BJ (cell line): Measurements from ENCODE around the gene EPS15. TPM values are rescaled to one million over a fixed set of nuclear protein-coding genes. Genes with fewer than 3 reads are reported as not detected.

Experiments used
- CTCF ChIA-PET: fragments of 350-600 bp; formaldehyde crosslinking; extraction: SDS; loops from one replicate; lab custom pipeline; 2021; ENCODE audit warnings: antibody characterized with exemption, inconsistent platforms; lab: Yijun Ruan, JAX
- POLR2A ChIA-PET: fragments of 300-600 bp; sonication (Branson Sonifier 250); formaldehyde crosslinking; extraction: SDS; loops from one replicate; lab custom pipeline; 2021; ENCODE audit warnings: antibody characterized with exemption; lab: Charles Lee
- DNase-seq: peaks from one replicate; pipeline ENCODE4 v3.0.0-alpha.2; 2011; ENCODE audit warnings: low read depth
- H3K27me3 ChIP-seq: 2 replicates; pipeline ENCODE4 v1.6.0; 2011; ENCODE audit warnings: low read length; ENCODE audit not compliant: control insufficient read depth, insufficient read depth
- H3K36me3 ChIP-seq: 2 replicates; pipeline ENCODE4 v1.5.1; 2011; ENCODE audit warnings: low read length; ENCODE audit not compliant: control insufficient read depth, insufficient read depth
- H3K4me3 ChIP-seq: 2 replicates; pipeline ENCODE4 v1.5.1; 2011; ENCODE audit warnings: low read depth, mild to moderate bottlenecking, control low read depth, low read length
- polyA plus RNA-seq: library from polyadenylated mRNA; depleted of rRNA; stranded (reverse); fragments of >200 nt; gene quantifications from 2 replicates; pipeline ENCODE4 v1.2.3, GENCODE V29; 2011
- TF ChIP-seq, protein P1 (sequence below): IDR thresholded peaks from 2 replicates; pipeline ENCODE4 v1.5.1; 2011; ENCODE audit warnings: low read depth, mild to moderate bottlenecking, control low read depth, inconsistent platforms, low read length, moderate library complexity; ENCODE audit not compliant: insufficient read depth

The EPS15 gene
- polyA plus RNA-seq, 1 experiment: 18.7 TPM

DNA sequence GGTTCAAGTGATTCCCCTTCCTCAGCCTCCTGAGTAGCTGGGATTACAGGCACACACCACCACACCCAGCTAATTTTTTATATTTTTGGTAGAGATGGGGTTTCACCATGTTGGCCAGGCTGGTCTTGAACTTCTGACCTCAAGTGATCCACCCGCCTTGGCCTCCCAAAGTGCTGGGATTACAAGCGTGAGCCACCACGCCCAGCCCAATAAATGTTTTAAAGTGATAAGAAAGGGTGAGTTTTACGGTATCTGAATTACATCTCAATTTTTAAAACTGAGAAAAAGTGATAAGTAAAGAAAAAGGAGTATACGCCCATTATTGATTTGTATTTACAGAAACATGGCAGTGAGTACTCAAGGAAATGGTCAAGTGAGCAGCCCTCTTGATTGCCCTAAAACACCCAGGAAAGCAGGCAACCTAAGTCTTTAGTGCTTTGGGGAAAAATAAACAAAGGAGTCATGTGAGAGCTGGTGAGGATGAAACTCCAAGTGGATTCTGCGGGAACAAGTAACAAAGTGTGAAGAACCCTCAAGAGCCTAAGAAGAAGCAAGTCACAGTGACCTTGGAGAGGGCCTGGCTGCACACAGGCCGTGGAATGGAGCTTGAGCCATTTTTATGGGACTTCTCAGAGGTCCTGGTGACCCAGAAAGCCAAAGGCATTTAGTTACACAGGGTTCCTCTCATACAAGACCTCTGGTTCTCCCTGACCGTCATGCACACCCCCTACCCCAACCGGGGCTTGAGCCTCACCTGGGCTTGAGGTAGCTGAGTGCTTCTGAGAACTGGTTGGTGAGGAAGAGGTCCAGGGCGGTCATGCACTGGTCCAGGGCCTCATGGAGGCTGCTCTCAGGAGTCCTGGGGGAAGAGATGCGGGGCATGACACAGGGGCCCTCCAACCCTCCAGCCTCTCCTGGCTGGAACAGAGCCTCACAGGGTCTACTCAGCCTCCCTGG, 197.8 kb downstream of the EPS15 start:
- no peak for DNase-seq
- CTCF ChIA-PET: interaction anchor here (1.5 kb wide), 1 partner anchor 25 kb away, joined by 6 read pairs; no protein-coding TSS in a partner anchor
- POLR2A ChIA-PET: no interaction called here
- no peak overlapping the region for H3K4me3 ChIP-seq
- no peaks in the 10 kb centered on the region for H3K36me3 ChIP-seq
- no peaks in the 10 kb centered on the region for H3K27me3 ChIP-seq
- TF ChIP-seq, protein P1, sequence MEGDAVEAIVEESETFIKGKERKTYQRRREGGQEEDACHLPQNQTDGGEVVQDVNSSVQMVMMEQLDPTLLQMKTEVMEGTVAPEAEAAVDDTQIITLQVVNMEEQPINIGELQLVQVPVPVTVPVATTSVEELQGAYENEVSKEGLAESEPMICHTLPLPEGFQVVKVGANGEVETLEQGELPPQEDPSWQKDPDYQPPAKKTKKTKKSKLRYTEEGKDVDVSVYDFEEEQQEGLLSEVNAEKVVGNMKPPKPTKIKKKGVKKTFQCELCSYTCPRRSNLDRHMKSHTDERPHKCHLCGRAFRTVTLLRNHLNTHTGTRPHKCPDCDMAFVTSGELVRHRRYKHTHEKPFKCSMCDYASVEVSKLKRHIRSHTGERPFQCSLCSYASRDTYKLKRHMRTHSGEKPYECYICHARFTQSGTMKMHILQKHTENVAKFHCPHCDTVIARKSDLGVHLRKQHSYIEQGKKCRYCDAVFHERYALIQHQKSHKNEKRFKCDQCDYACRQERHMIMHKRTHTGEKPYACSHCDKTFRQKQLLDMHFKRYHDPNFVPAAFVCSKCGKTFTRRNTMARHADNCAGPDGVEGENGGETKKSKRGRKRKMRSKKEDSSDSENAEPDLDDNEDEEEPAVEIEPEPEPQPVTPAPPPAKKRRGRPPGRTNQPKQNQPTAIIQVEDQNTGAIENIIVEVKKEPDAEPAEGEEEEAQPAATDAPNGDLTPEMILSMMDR: no peak

DNA sequence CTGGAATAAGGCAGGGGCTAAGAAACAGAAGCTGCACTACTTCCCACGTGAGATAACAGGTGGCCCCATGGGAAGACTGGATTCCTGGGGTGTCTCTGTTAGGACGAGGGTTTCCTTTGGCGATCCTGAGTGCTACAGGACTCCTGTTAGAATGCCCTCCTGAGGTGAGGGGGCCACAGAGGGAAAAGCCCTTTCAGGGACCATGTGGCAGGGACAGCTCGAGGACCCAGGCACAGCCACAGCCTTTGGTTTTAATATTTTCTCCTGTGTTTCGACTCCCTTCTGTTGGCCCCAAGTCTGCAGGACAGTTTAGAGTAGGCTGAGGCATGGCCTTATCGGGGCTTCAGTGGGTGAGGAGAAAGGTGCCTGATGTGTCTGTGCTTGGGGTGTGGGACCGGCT, 201.3 kb downstream of the EPS15 start:
- ChIA-PET CTCF (interaction anchor here (0.8 kb wide), 1 partner anchor 20 kb away, joined by 3 read pairs; no protein-coding TSS in a partner anchor), POLR2A (no interaction called here)
- TF ChIP-seq, protein P1: no peak
- Histone ChIP-seq H3K4me3 (no peak overlapping the region), H3K27me3 (no peaks in the 10 kb centered on the region), H3K36me3 (no peaks in the 10 kb centered on the region)
- no peak for DNase-seq

DNA sequence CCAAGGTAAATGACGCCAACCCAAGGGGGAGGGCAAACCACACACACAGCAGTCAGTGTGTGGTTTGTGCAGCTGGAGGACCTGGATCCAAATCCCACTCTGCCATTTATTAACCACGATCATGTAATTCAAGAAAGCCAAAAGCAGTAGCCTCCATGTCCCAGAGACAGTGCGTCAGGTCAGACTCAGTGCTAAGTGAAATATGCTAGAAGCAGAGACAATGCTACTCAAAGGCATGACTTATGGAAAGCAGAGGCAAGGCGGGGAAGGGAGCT, 202.3 kb downstream of the EPS15 start:
- Histone ChIP-seq H3K4me3 (no peak overlapping the region), H3K36me3 (no peaks in the 10 kb centered on the region), H3K27me3 (no peaks in the 10 kb centered on the region)
- no peak for DNase-seq
- TF ChIP-seq, protein P1: no peak
- CTCF ChIA-PET: no interaction called here
- POLR2A ChIA-PET: no interaction called here

DNA sequence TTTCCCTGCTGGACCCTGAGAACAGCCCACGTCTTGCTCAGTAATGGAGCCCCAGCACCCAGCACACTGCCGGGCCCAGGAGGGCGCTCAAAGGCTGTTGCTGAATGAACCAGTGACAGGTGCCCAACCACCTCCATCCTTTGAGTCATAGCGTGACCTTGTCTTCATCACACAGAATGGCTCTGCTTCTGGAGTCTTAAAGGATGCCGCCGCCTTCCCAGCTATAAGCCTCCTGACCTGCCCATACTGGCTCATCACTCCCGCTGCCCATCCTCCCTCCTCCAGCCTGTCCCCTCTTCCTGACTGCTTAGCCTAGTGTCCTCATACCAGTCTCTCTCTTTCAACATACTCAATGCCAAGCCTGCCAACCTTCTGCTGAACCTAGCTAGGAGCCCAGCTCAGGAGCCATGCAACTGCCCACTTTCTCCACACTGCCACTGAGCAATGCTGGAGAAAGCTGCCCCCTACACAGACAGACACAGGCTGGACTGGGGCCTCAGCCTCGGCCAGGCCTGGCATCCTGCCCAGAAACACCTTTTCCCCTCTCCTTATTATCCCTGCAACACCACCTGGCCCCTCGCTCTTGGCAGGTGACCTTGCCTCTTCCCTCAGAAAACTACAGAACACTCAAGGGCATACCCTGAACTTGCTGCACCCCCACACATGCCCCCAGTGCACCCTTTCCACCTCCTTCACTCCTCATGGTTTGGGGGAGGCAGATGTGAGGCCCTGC, 202.8 kb downstream of the EPS15 start:
- TF ChIP-seq, protein P1: no peak
- Histone ChIP-seq H3K4me3 (no peak overlapping the region), H3K27me3 (no peaks in the 10 kb centered on the region), H3K36me3 (no peaks in the 10 kb centered on the region)
- DNase-seq: no peak
- CTCF ChIA-PET: interaction anchor here (0.8 to 1.2 kb wide), 2 partner anchors 20 to 28 kb away, joined by 3 to 6 read pairs; no protein-coding TSS in a partner anchor
- POLR2A ChIA-PET: no interaction called here

DNA sequence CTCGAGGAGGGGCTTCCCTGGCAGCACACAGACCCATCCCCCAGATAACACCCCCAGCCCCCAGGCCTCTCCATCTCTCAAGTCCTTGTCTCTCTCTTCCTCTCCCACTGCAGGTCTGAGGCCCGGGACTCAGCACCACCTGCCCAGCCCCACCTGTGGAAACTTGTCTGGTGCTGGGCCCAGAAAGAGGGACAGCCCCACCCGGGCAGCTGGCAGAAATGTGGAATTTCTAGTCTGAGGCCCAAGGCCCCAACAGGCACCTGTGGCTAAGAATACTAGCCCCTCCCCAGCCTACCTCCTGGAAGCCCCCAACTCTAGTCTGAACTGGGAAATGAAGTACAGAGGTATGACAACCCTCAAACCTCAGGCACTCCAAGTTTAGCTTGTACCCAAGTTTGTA, 204.1 kb downstream of the EPS15 start:
- Histone ChIP-seq H3K36me3 (no peaks in the 10 kb centered on the region), H3K4me3 (no peak overlapping the region), H3K27me3 (no peaks in the 10 kb centered on the region)
- no peak for DNase-seq
- TF ChIP-seq, protein P1: no peak
- ChIA-PET POLR2A (no interaction called here), CTCF (interaction anchor here (0.6 to 1.0 kb wide), 2 partner anchors 123 to 129 kb away, joined by 3 read pairs; no protein-coding TSS in a partner anchor)
